ENCODE results near the gene PRKCD.
A peak's percentile ranks its signal among the peaks of the same experiment; 100 is the strongest.
"Not testable (repeated sequence)": the region's sequence is repeated elsewhere in the genome, so short reads cannot be mapped to it uniquely, and the experiment has no call there.

PRKCD gene

DNA sequence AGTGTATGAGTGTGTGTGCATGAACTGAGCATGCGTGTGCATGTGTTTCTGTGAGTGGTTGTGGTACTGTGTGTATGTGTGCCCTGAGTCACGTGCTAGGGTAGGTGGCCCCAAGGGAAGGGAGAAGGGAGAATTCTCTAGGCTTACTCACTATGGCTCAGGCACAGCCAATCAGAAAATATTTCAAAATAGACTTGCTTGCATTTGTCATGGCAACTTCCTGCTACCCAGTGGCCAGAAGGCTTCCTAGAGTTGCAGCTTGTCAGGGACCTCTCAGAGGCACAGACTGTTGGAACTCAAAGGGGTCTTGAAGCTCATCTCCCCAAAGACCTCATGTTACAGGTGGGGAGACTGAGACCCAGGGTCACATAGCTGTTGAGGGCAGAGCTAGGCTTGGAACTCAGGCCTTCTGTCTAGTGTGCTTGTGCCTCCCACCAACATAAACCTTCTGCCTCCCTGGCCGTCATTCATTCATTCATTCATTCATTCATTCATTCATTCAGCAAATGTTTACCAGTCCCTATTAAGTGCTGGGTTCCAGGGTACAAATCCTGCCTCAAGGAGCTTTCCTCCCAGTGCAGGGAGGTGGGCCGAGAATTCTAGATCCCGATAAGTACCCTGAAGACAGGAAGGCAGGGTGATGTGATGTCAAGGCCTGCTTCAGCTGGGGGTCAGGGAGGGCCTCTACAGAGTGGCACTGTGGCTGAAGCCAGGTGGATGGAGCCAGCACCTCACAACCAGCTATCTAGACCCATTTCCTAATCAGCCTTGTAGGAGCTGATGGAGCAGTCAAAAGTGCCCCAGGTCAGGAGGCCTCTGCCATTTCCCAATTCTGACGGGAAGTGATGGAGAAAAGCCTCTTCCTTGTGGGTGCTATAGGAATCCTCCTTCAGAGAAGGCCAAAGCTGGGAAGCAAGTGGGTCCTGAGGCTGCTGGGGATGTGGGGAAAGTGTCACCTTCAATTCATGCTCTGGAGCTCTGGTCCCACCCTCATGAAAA lies 19.9 kb upstream of the PRKCD start:
- peak; percentile 93 for DNase-seq

GRCh38 chr3:53142986-53143385 lies 18.0 kb upstream of the PRKCD start:
- peak; percentile 94 for DNase-seq

- no peak for DNase-seq
These were observed 16.6 kb upstream of the PRKCD start for GRCh38 chr3:53144446-53144845.

DNA sequence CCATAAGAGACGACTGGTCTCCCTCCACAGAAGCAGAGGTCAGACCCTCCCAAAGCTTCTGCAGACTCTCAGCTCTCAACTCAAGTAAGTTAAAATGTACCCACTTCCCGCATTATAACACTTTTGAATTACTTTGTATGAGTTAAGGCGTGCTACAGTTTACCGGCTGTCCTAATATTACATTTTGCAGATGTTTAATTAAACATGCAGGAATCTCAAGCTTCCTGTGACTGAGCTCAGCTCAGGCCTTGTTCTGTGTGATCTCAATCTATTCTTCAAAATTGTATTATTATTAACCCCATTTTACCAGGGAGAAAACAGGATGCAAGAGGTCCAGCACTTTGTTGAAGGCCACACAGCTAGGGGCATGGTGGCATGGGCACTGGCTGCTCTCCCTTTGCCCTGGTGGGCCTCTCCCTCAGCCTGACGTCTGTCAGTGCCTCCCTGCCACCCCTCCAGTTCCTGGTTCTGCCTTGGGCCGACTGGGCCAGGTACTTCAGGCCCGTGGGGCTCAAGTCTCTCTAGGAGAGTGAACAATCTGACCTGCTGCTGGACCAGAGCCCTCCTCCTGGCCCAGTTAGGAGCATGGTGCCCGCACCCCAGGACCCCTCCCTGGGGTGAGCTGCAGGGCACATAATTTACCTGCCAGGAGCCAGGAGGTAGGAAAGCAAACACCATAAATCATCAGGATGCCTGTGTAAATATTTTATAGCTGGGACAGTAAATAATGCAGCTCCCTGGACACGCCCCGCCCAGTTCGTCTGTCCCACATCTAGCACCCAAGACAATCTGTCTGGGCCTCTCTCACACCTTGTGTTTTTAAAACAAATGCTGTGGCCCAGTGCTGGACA lies 15.9 kb upstream of the PRKCD start:
- DNase-seq = no peak

- no peak for DNase-seq
These were observed 15.3 kb upstream of the PRKCD start for GRCh38 chr3:53145713-53146080.

- DNase-seq = no peak
These were observed 14.6 kb upstream of the PRKCD start for GRCh38 chr3:53146319-53146891.

- peak; percentile 83 for DNase-seq
These were observed 13.7 kb upstream of the PRKCD start for GRCh38 chr3:53147151-53147902.

DNA sequence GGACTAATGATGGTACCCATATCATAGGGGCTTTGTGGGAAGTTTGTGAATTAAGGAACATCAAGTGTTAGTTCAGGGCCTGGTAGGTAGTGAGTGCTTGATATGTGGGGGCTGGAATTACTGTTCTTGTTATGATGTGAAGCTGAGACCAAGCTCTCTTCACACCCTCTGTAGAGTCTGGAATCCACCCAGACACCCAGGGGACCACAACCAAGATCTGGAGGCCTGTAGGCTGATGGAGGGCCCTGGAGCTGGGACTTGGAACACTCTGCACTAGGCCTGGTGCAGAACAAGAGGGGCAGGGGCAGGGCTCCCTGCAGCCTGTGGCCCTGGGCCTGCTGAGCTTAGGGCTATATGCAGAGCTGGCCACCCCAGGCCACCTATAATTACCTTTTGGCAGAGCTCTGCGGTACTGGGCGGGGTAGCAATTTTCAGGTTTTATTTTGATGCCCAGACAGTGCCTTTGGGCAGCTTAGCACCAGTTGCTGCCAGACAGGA lies 13.1 kb upstream of the PRKCD start:
- no peak for DNase-seq

DNA sequence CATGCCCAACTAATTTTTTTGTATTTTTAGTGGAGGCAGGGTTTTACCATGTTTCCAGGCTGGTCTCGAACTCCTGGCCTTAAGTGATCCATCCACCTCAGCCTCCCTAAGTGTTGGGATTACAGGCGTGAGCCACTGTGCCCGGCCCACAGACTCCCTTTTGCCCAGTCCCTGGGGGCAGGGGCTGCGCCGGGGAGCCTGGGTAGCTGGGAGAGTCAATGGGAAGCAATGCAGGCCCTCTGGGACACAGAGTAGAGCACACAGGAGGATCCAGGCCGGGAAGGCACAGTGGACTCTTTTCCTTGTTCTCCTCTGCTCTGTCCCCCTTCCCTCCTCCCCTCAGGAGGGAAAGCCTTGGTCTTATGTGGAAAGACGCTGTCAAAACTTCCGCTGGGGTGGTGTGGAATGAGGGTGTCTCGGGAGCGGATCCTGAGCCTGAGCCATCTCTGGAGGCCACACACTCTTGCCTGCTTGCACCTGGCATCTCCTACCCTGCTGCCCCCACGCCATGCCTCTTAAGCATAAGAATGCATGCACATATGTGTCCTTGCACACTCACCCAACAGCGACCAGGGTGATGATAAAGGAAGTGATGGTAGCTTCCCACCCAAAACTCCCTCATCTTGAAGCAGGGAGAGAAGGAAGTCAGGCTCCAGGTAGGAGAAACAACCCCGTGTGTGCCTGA lies 11.9 kb upstream of the PRKCD start:
- no peak for DNase-seq

GRCh38 chr3:53149699-53150098 lies 11.3 kb upstream of the PRKCD start:
- DNase-seq = no peak

DNA sequence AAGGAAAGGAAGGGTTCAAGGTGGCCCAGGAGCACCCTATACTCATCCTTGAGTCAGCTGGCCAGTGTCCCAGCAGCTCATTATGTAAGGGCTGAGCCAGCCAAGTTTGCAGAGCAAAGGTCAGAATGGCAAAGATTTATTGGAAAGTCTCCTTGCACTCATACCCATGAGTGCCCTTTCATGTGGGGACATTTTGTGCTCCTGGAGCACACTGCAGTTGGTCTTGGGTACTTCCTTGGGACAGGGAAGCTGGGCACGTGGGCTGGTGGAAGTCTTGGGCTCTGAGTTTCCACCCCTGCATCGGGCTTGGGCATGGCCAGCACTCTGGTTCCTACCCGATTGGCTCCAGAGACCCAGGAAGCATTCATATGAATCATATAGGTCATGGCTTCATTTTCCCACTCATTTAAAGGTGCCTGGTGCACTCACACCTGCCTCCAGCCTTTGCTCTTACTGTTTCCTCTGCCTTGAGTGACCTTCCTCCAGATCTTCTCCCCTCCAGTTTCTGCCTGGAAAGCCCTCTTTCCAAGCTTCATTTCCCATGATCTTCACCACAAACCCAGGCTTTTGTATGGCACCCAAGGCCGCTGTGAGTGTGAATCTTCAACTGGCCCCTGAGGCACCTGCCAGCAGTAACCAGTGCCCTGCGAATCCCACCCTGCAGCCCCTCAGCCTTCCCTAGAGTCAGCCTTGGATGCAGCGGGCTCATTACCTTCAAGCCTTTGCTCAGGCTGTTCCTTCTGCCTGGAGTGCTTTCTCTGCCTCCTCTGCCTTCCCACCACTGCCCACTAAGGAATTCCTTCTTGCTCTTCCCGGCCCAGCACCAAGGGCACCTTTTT lies 10.5 kb upstream of the PRKCD start:
- no peak for DNase-seq

- not testable (repeated sequence) for DNase-seq
These were observed 9.9 kb upstream of the PRKCD start for GRCh38 chr3:53151086-53151438.

- DNase-seq = no peak
These were observed 9.5 kb upstream of the PRKCD start for GRCh38 chr3:53151465-53151864.

- DNase-seq = no peak
These were observed 8.9 kb upstream of the PRKCD start for GRCh38 chr3:53151870-53152660.

GRCh38 chr3:53153264-53153823 lies 7.7 kb upstream of the PRKCD start:
- no peak for DNase-seq

- DNase-seq = no peak
These were observed 7.0 kb upstream of the PRKCD start for GRCh38 chr3:53153980-53154379.

DNA sequence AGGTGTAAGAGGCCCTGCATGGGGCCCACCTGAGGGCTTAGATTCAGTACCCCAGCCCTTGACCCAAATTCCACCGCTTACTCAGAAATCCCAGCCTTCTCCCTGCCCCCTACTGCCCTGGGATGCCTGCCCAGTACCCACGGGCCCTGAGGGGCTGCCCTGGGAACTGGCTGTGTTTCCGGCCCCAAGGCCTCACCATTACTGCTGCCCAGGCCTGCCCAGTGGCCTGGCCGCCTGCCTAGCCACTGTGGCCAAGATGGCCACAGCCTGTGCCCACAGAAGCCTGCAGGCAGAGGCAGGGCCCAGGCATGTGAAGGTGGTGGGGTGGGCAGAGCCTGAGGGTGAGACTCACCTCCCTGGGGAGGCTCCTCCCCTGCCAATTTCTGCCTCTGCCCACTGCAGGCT lies 6.1 kb upstream of the PRKCD start:
- no peak for DNase-seq

- no peak for DNase-seq
These were observed 5.2 kb upstream of the PRKCD start for GRCh38 chr3:53155760-53156159.

DNA sequence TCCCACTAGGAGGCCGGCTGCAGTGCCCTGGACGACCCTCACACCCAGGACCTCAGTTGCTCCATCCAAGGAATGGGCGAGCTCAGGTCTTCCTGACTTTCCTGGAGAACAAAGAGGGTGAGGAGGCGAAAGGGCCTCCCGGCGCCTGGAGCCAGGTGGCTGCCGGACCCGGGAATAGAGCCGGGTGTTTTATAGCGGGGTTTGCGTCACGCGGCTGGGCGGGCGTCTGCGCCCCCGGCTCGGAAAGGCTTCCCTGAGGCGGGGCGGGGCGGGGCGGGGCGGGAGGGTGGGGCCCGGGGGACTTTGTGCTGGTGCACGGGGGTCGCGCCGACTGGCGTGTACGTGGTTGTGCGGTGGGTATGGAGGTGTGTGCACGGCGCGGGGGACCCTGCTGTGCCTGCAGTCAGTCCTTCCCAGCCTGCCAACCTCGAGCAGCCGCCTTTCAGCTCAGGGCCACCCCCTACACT lies 4.6 kb upstream of the PRKCD start:
- no peak for DNase-seq

Measured in suppressor macrophage treated with lipopolysaccharide for 4 hours (primary cell).